A549 treated with AZD2906 at 1 μM for 4 hours (cell line): ENCODE results near the gene MGARP. TPM values are rescaled to one million over a fixed set of nuclear protein-coding genes. Genes with fewer than 3 reads are reported as not detected.

ENCODE experiments used
- total RNA-seq: library from RNA; stranded (reverse); fragments of 200-300 nt; extraction: Qiagen RNA extraction; gene quantifications from 5 replicates; pipeline ENCODE4 v1.2.3, GENCODE V29; 2022

MGARP gene
- 0.46 to 0.79 TPM (median 0.68 TPM) in 5 replicates for total RNA-seq

GRCh38 chr4:139279760-139280620 is at the start of gene MGARP:
Gene MGARP (minus strand): TSS chr4:139280225. CDS start chr4:139280158, 67 bp downstream.

GRCh38 chr4:139301821-139302611 is 22.0 kb upstream of the MGARP start, which contains the start of gene NDUFC1:
Gene NDUFC1 (minus strand): TSS chr4:139302477. CDS start chr4:139295798, 6,679 bp downstream.

GRCh38 chr4:139301113-139301820 is 21.2 kb upstream of the MGARP start, which contains the start of gene NAA15:
Gene NAA15 (plus strand): TSS chr4:139301505. CDS start chr4:139301778, 273 bp downstream.

Other genes starting within 250 kb of the MGARP start
- 9.4 to 15.2 TPM (median 11.1 TPM) in 5 replicates for gene ELF2, start 103.0 kb downstream of the MGARP start, total RNA-seq
- 20.0 to 35.2 TPM (median 23.8 TPM) in 5 replicates for gene NAA15, start 21.3 kb upstream of the MGARP start, total RNA-seq
- gene NDUFC1, start 22.3 kb upstream of the MGARP start, total RNA-seq: 70.9 to 83.6 TPM (median 74.3 TPM) in 5 replicates
- 1.7 to 2.9 TPM (median 2.4 TPM) in 5 replicates for gene RAB33B, start 173.9 kb upstream of the MGARP start, total RNA-seq